ENCODE measurements around the gene CAMK2D.

DNA sequence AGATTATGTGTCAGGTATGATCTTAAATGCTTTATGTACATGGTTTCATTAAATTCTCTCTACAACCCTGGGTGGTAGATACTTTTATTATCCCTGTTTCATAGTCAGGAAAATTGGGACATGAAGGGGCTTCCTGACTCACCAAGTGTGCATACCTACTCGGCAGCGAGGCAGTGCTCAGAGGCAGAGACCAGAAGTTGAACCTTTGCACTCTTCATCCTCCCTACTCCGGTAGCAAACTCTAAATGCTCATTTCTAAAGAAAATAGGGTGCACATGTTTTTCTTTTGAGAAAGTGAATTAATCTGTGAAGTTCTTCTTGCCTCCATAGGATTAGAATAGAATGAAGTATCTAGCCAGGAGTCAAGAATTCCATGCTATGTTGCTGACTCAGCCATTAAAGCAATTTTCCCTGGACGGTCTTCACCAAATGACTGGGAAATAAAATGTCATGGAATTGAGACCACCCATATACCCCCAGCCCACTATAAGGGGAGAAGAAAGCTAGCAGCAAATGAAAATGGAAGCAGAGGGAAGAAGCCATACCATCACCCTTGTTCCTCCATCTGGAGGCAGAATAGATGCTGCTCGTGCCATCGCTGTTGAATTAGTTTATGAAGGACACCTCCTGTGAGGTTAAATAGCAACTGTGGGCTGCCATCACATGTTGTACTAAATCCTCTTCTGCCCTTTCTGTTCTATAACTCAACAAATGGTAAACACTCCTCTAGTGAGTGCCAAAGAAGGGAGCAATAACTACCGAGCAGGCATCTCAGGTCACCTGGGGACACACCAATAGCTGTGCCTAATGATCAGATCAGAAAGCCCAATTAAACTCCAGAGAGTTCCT, 355.4 kb downstream of the CAMK2D start:
- TF ChIP-seq POLR2A (IDR thresholded peaks at IDR 0.05; ENCODE audit: low read length) = no peak
- TF ChIP-seq GATA1 (IDR thresholded peaks at IDR 0.05; ENCODE audit: low read depth, low read length) = no peak

All from erythroblast (primary cell).